ENCODE data around the gene COL21A1. TPM values are rescaled to one million over a fixed set of nuclear protein-coding genes. Genes with fewer than 3 reads are reported as not detected.

The COL21A1 gene
- polyA plus RNA-seq, 5 donors: 121 to 207 (median 163) TPM

DNA sequence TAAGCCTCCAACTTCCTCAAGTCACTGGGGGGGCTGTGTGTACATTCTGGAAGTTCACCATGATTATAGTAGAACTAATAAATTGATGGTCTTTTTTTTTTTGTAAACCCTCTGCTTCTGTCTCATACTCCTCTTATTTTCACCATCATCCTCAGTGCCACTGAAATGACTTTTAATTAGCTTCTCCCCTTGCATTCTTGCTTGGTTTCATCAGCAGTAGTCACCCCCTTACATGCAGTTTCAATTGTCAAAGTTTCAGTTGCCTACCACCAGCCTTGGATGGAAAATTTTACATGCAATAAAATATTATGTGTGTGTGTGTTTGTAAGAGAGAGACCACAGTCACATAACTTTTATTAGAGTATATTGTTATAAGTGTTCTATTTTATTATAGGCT, 196.2 kb downstream of the COL21A1 start:
- DNase-seq: no peak

DNA sequence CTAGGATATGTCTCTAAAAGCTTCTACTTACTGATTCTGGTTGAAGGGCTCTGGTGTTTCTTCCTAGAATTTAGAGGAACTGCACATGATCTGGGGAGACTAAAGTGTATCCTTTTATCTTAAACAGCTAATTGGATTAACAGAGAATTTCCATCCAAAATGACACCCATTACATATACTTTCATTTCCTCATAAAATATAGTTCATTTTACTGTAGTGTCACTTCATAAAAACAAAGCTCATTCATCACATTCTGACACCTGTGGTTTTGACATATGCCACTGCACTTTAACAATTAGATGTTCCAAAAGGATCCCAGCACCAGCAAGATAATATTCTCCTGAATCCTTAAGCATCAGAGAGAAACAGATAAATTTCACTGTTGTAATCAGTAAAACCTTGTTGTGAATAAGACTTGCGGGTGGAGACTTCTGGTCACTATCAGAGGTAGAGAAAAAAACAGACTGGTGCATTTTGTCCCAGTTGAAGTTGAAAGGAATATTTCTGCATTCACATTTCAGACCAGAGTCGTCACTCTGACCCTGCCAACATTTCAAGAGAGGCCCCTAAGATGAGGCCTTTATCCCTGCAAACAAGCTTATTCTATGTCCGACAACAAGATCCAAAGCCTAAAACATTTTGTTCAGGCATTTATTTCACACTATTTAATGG, 196.7 kb downstream of the COL21A1 start:
- no peak for DNase-seq

DNA sequence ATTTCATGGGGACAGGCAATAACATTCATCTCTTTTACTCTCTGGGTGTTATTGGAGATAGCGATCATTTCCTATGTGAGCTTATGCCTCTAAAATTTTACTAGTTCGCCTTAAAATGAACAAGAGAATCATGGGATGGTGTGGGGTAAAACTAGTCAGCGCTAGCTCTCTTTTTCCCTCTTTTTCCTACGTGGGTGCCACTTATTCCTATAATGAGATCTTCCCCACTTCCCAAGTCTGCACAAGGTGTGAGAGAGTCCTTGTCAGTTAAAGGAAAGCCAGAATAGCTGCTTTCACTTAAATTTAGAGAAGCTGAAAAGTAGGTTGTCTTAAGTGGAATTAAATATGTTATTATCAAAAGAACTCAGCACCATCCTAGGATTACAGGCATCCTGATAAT, 198.8 kb downstream of the COL21A1 start:
- DNase-seq: no peak

DNA sequence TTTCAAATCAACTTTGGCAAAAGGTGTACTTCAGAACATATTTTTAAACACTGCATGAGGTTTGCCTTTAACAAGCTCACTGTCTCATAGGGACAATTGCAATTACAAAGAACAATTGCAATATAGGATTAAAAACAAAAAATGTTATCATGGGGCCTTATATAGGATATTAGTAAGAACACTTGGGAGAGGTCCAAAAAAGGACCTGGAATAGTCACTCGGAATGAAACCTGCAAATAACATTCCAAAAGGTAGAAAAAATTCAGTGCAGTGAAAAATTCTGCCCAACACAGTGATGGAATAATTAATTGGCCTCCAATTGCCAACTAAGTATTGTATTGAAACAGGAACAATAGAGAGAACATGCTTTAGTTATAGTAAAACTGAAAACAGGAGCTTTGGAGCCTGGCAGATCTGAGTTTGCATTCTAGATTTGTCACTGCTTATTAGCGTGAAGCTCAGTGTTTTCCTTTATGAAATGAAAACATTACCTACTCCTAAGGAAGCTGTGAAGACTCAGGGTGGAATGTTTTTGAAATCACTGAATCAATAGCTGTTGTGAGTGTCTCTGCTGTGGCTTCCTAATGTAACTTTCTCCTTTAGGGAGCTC, 199.3 kb downstream of the COL21A1 start:
- no peak for DNase-seq

DNA sequence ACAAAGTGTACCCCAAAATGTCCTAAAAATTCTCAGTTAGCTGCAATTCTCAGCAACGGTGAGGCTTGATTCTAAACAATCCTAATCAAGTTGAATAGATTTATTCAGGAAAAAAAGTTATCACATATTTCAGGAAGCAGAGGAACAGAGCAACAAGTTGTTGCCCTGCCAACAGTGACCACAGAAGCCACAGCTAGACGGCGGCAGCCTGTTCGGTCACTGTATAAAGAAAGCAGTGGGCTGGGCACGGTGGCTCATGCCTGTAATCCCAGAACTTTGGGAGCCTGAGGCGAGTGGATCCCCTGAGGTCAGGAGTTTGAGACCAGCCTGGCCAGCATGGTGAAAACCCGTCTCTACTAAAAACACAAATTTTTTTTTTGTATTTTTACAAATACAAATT, 200.8 kb downstream of the COL21A1 start:
- no peak for DNase-seq

DNA sequence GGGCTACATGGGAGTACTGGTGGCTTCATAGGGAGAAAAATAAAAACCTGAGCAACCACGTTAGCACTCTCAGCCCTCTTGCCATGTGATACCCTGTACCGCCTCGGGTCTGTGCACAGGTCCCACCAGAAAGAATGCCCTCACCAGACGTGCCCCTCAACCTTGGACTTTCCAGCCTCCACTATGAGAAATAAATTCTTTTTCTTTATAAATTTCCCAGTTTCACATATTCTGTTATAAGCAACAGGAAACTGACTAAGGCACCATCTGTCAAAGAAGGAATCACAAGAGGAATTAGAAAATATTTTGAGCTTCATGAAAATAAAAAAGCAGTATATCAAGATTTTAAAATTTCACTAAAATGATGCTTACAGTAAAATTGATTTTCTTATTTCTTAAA, 203.6 kb downstream of the COL21A1 start:
- no peak for DNase-seq

DNA sequence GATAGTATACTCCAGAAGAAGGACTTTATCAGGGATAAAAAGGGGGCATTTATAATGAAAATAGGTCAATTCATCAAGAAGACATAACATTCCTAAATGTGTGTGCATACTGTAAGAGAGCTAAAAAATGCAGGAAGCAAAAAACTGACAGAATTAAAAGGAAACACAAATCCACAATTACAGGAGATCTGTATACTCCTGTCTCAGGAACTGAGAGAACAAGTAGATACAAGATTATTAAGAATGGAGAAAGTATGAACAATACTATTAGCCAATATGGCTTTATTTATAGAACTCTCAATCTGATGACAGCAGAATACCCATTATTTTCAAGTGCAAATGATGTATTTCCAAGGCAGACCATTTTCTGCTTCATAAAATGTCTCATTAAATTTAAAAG, 204.3 kb downstream of the COL21A1 start:
- no peak for DNase-seq

DNA sequence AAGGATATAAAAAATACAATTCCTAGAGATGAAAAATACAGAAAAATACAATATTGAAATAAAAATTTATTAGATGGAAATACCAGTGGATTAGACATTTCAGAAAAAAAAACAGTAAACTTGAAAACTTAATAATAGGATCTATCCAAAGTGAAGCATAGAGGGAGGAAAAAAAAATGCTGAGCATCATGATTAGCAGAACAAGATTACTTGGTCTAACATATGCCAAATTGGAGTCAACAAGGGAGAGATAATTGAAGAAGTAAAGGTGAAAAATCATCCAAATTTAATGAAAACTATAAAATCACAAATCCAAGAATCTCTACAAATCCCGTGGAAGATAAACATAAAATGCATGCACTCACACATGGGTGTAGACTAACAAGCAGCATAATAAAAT, 205.8 kb downstream of the COL21A1 start:
- no peak for DNase-seq

DNA sequence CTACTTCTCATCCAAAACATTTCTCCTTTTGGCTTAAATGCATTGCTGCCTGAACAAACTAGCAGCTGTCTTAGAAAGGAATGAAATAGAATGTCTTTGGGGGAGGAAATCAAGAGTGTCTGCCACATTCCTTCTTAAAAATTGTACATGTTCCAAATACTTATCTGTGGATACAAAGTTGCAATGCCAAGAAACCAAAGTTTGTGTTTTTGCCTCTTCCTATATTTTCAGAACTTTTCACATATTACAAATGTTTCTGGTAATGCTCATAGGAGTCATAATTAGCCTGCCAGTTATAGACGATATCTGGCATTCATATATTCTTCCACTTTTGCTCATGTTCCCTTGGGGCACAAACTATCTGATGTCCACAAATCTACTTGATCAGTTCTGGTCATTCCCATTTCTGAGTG, 206.5 kb downstream of the COL21A1 start:
- DNase-seq: no peak

DNA sequence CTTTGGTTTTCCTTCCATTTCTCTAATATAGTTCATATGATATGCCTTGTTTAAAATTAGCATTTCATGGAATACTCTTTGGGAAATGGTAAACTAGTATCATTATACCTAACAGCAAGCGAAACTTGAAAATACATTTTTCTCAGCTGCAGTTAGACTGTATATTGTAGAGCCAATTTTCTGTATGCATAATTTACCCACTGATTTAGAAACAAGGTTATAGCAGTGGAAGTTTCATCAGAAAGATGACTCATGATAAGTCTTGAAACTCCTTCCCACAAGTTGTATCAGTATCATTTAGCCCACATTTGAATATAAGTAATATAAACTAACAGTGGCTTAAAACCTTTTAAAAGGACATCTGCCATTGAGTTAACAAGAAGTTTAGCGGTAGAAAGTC, 207.2 kb downstream of the COL21A1 start:
- DNase-seq: no peak

DNA sequence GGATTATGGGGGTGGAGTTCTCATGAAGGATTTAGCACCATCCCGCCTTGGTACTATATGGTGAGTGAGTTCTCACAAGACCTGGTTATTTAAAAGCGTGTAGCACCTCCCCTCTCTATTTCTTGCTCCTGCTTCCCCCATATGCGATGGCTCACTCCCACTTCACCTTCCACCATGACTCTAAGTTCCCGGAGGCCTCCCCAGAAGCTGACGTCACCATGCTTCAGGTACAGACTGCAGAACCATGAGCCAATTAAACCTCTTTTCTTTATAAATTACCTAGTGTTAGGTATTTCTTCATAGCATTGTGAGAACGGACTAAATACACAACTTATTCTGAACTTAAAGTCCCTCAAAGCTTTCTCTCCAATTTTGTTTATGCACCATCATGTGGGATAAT, 208.6 kb downstream of the COL21A1 start:
- DNase-seq: no peak

DNA sequence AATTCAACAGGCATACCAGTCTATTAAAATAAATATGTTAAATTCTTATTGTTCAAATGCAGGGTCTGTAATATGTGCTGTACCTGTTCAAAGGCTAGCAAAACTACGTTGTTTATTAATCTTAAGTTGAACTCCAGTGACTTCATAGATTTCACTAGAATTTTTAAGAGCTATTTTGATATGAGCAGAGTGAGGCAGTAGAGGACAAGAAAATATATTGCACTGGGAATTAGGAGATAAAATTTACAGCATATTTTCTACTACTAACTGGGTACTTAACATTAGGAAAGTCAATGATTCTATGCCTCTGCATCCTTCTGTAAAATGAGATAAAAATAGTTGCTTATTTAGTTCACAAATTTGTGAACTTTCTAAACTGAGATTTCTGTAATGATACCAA, 209.8 kb downstream of the COL21A1 start:
- DNase-seq: no peak

DNA sequence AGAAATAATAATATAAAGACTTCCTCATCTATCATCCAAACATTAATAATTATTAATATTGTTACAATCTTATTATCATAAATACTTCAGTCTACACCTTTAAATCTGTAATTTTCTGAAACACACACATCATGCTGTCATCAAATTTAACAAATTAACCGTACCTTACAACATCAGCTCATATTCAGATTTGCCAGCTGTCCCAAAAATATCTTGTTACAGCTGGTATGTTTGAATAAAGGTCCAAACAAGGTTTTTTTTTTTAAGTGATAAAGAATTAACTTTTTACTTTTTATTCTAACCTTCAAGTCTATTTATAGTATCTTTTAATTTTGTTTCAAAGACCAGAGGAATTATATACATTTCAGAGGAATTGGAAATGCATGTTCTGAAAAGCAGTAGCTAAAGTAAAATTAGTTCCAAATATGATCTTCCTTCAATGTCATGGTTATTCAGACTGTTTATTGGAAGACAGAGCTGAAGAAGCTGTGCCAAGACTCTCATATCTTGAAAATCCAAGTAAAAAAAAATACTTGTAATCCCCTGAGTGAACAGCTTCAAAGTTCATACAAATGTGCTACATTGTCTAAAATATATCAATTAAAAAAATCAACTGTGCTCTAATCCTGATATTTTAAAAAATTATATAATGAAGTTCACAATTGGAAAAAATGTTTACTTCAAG, 210.3 kb downstream of the COL21A1 start:
- DNase-seq: no peak

DNA sequence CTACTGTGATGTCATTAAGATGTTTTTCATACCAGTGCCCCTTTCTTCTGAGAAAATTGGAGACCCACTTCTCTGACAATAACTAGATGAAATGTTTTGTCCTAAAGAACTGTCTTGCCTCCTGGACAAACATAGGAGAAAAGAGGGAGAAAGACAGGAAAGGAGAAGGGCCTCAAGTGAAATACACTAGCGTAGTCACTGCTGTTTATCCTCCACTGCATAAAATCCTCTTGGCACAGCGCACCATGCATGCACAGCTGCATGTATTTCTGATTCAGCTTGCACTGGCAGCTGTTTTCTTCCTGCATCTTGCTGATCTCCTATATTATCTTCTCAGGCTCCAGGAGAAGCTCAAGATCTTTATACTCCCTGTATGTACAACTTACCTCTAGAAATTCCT, 214.0 kb downstream of the COL21A1 start:
- DNase-seq: no peak

DNA sequence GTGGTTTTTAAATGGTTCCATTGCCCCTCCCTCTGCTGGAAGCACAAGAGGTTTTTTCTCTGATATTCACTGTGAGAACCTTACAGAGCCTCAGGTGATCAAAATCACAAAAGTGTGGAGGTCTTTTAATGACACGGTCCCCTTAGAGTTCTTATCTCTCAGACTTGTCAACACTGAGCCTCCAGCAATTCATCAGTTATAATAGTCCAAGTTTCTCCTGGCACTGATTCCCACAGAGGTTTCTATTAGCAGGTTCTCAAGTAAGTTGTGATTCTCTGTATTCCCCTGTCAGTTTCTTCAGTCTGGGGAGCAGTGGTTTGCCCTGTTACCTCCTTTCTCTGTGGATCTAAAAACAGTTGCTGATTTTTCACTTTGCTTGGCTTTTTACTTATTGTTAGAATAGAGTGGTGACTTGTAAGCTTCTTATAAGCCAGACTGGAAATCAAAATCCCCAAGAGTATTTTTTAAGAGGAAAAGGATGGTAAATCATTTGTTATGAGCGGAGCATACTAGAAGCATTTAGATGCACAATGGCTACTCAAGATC, 214.6 kb downstream of the COL21A1 start:
- DNase-seq: no peak

DNA sequence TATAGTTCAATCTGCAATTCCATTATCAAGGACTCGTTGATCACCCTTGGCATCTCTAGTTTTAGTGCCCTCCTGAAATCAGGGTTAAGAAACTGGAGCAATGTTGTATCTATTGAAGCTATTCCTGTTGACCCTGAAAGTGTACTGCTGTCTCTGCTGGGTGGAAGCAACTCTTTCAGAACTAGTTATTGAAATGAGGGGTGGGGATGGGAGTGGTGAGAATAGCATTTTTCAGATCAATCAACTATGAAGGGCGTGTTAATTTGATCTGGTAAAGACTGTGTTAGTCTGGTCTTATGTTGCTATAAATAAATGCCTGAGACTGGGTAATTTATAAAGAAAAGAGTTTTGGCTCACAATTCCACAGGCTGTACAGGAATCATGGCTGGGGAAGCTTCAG, 219.5 kb downstream of the COL21A1 start:
- no peak for DNase-seq

DNA sequence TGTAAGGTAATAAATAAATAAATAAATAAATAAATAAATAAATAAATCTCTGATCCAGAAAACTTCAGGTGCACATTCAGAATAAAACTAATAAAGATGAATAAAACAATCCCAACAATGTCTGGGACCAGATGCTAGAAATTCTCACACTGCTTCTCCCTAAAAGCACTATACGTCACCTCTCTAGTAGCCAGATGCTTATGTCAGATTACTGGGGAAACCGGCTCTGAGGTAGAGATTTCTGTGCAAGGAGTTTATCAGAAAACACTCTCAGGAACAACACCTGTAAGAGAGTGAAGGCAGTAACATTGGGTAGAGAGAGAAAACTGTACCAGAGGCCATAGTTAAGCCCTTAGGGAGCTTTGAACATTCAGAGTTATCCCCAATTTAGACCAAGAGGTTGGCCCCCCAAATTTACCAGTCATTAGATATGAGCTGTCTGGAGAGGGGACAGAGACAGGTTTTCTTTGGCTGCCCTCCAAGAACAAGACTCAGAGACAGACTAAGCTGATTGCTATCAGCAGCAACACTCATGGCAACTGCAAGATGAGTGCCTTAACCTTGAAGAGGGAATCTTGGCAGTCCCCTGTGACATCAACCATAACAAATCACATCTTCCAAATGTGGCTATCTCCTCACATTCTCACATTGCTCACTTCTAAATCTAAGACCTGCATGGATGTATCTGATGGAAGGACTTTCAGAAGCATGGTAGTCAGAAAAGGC, 220.8 kb downstream of the COL21A1 start:
- no peak for DNase-seq

DNA sequence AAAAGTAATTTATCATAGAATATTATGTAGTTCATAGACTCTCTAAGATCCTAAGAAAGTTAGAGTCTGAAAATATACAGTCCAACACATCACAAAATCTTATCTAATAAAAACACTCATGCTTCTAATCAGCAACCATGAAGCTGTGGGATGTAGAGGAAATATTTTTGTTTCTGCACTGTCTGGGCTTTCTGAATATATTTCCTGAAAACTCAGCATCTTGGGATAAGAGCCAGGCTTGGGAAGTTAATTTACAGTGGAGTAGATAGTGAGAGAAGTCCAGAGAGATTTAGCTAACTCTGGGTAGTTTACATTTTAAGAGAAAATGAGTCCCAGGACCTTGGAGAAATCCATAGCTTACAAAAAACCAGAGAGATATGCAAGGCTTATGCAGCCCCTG, 221.6 kb downstream of the COL21A1 start:
- no peak for DNase-seq

DNA sequence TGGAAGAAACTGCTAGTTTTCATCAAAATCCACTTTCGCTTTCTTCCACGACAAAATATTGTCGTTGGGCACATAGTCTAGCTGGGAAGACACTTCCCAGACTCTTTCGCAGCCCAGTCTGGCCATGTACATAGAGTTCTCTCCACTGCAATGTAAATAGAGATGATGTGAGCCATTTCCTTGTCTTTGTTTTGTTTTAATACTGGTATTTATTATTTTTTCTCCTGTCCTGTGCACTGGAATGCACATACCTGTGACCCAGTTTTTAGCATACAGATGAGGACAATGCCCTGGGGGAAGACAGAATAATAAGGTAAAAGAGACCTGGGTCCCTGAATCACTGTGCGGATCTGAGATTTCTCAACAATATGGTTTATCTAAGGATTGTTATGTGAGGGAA, 222.4 kb downstream of the COL21A1 start:
- no peak for DNase-seq

DNA sequence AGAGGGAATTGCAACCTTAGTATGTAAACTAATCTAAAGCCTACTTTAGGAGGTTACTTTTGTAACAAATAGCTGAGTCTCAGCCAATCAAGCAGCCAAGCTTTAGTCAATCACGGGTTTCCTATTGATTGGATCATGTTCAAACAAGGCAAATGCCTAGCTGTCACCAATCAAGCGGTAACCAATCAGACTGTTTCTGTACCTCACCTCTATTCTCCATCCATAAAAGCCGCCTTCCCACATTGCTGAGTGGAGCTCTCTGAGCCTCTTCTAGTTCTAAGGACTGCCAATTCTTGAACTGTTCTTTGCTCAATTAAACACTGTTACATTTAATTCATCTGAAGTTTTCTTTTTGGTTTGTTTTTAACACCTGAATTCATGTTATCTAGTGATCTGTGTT, 223.6 kb downstream of the COL21A1 start:
- DNase-seq: no peak

DNA sequence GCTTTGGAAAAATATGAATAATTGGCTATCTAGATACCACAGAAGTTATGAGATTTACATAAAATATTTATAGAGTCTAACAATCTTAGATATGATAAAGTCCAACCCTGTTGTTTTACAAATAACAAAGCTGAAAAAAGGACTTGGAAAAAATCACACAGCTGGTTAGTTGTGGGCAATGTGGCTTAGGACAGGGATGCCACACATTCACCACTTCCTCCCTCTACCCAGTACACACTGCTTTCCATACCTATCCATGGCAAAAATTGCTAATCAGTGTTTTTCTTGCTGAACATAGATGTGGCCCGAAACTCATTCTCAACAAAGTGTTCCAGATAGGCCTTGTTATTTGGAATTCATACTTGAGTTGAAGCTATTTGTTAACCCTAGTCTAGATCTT, 224.7 kb downstream of the COL21A1 start:
- no peak for DNase-seq

DNA sequence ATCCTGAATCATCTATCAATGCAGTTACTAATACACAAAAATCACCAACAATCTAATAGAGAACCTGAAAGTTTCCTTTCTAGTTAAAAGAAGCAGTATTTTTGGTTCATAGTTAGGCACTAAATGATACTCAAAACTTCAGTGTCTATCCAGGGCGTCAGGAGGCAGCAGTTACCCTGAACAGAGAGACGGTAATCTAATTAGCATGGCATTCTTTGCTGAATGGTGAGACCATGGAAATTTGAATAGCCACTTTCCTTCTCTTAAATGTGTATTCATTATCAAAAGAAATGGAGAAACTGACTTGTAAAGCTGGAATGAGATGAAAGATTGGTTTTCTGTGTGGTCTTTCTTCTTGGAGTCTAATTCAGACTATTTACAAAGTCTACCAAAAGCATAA, 225.4 kb downstream of the COL21A1 start:
- no peak for DNase-seq

DNA sequence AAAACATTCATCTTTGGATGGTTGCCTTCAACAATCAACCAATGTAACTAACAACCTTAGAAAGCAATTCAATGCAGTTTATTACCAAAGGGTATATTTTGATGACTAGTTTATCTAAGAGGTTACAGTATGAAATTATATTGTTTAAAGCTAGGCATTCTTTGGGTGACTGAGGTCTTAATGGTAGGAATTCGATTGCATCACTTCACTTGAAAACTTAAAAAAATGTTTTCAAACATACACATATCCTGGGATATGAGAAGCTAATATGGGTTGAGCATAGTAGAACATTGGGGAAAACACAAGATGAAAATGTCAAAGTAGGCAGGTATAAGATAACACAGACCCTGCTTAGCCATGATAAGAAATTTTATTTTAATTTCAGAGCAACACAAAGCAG, 227.4 kb downstream of the COL21A1 start:
- no peak for DNase-seq
